Colonic mucosa (tissue), 4 donors: Measurements from ENCODE around the gene MMADHC. TPM values are rescaled to one million over a fixed set of nuclear protein-coding genes. Genes with fewer than 3 reads are reported as not detected.

Experiments
- DNase-seq: peaks from one replicate; pipeline ENCODE4 v3.0.0-alpha.2; 2020
- H3K27ac ChIP-seq: fragments of 200-600 bp; one replicate; pipeline ENCODE4 v1.8.0; 2021
- H3K27me3 ChIP-seq: fragments of 200-600 bp; one replicate; pipeline ENCODE4 v1.8.0; 2021
- H3K36me3 ChIP-seq: fragments of 200-600 bp; one replicate; pipeline ENCODE4 v1.8.0; 2021
- H3K4me1 ChIP-seq: fragments of 200-600 bp; one replicate; pipeline ENCODE4 v1.8.0; 2021; ENCODE audit warnings: mild to moderate bottlenecking
- H3K4me3 ChIP-seq: fragments of 200-600 bp; one replicate; pipeline ENCODE4 v1.8.0; 2021
- H3K9ac ChIP-seq, 2 donors: one replicate each; pipeline ENCODE4 v1.7.0; 2013; ENCODE audit warnings: control low read depth in 2 of 2, low read depth in 2 of 2, low read length in 2 of 2
- H3K9me3 ChIP-seq: fragments of 200-600 bp; one replicate; pipeline ENCODE4 v1.8.0; 2021
- intact Hi-C: fragments of 100-400 bp; cut with DNase I; formaldehyde crosslinking; loops from one replicate; pipeline ENCODE4 v1.14.1; 2022
- total RNA-seq, 2 donors: library from RNA; stranded (reverse); fragmentation: NEBNext Ultra II Directional in 1 of 2; extraction: Animal tissue kit (Norgen Biotek cat#: 25700) in 1 of 2; gene quantifications; one replicate each; pipeline ENCODE4 v1.2.1, GENCODE V29; 2021
- TF ChIP-seq, protein P1 (sequence below): fragments of 200-600 bp; IDR thresholded peaks from one replicate; pipeline ENCODE4 v1.8.0; 2022; ENCODE audit warnings: antibody characterized with exemption, mild to moderate bottlenecking
- donor health status: healthy.
- donor health status: DM: no; HTN: no; CAD: no.
- donor health status: DM: no; HTN: no; CAD: no.

MMADHC gene
- total RNA-seq, 2 donors from 2014 or later, result 110 to 127 TPM

DNA sequence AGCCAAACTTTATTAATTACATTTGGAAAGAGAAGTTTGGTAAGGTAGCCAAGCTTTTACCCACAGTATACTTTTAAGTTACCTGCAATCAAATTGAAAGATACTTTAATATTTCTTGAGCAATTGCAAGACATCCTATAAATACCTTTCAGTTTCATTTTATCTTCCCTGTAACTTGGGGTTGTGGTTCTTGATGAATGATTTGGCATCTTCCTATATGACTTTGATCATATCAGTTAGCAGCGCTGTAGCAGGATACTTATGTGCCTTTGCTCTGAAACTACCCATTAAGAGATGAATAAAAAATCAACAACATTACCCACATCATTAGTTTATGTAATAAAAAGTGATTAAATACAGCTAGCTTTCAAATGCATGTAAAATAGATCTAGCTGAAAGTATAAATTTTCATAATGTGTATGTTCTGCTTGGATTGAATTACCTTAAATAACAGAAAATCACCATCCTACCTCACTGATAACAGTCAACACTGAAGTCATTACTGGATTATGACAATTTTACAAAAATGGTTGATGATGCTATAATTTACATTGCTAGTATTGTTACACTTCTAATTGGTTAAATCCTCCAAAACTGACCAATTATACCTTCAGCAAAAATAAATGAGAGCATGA is 50.4 kb downstream of the MMADHC start:
- Histone ChIP-seq H3K9me3 (no peaks in the 10 kb centered on the region), H3K4me3 (no peak overlapping the region), H3K27me3 (no peaks in the 10 kb centered on the region), H3K9ac (no peak overlapping the region), H3K4me1 (no peaks in the 10 kb centered on the region), H3K36me3 (no peaks in the 10 kb centered on the region), H3K27ac (no peak overlapping the region)
- TF ChIP-seq, protein P1, sequence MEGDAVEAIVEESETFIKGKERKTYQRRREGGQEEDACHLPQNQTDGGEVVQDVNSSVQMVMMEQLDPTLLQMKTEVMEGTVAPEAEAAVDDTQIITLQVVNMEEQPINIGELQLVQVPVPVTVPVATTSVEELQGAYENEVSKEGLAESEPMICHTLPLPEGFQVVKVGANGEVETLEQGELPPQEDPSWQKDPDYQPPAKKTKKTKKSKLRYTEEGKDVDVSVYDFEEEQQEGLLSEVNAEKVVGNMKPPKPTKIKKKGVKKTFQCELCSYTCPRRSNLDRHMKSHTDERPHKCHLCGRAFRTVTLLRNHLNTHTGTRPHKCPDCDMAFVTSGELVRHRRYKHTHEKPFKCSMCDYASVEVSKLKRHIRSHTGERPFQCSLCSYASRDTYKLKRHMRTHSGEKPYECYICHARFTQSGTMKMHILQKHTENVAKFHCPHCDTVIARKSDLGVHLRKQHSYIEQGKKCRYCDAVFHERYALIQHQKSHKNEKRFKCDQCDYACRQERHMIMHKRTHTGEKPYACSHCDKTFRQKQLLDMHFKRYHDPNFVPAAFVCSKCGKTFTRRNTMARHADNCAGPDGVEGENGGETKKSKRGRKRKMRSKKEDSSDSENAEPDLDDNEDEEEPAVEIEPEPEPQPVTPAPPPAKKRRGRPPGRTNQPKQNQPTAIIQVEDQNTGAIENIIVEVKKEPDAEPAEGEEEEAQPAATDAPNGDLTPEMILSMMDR, result no peak
- intact Hi-C loops, result no loop called here
- DNase-seq, result no peak

DNA sequence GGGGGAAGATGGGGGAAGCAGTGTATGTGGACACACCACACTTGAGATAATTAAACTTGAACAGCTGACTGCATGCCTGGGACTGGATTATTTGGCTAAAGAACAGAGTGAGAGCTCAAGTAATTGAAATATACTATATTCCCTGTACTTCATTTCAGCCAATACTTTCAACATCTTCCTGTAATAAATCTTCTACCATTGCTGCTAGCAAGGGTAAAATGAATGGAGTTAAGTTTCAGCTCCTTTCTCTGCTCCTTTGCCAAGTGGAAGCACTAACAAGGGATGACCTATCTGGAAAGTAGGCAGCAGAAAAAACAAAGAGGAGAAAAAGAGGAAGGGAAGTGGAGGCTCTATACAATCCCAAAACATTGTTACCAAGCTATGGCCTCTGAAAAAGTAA is 50.9 kb downstream of the MMADHC start:
- Histone ChIP-seq H3K4me3 (no peak overlapping the region), H3K4me1 (no peaks in the 10 kb centered on the region), H3K9me3 (no peaks in the 10 kb centered on the region), H3K27ac (no peak overlapping the region), H3K27me3 (no peaks in the 10 kb centered on the region), H3K9ac (no peak overlapping the region), H3K36me3 (no peaks in the 10 kb centered on the region)
- TF ChIP-seq, protein P1, result no peak
- DNase-seq, result no peak
- intact Hi-C loops, result no loop called here

DNA sequence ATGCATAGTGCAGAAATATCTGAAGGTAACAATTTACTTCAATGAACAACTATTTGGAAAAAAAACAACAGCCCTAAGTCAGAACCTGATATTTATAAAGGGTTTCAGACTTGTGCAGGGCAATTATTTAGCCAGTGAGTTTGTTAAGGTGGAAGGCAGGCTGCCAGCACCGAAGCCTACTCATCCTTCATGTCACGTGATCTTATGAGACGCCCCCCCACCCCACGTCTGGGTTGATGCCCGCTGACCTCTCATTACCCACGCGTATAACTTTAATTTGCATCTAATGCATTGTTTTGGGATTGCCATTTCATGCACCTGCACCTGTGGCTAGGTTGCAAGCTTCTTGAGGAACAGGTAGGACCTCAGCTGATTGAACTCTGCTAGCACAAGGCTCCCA is 52.9 kb downstream of the MMADHC start:
- TF ChIP-seq, protein P1, result no peak
- H3K36me3 ChIP-seq, result no peaks in the 10 kb centered on the region
- H3K4me3 ChIP-seq, result no peak overlapping the region
- no peaks in the 10 kb centered on the region for H3K4me1 ChIP-seq
- H3K9ac ChIP-seq, result no peak overlapping the region
- no peak for DNase-seq
- no peaks in the 10 kb centered on the region for H3K27me3 ChIP-seq
- no peak overlapping the region for H3K27ac ChIP-seq
- intact Hi-C loops, result no loop called here
- no peaks in the 10 kb centered on the region for H3K9me3 ChIP-seq

DNA sequence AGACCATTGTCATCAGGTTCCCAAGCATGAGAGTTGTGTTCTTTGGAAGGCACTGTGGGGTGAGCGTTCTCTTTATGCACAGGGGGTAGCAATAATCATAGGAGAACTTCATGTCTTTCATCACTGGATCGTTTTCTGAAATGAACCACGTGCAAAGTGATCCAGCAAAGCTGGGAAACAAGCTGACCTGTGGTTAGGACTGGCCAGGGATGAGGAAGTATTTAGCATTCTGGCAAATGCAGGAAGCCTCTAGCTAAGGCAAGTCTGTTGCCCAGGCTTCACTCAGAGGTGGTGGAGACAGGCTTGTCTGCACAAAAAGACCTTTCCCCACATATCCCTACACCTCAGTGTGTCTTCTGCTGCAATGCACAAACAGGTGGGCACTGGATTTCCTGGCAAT is 58.6 kb downstream of the MMADHC start:
- Histone ChIP-seq H3K36me3 (no peaks in the 10 kb centered on the region), H3K9me3 (no peaks in the 10 kb centered on the region), H3K4me3 (no peak overlapping the region), H3K4me1 (no peaks in the 10 kb centered on the region), H3K27ac (no peak overlapping the region), H3K9ac (no peak overlapping the region), H3K27me3 (no peaks in the 10 kb centered on the region)
- no peak for DNase-seq
- intact Hi-C loops, result no loop called here
- TF ChIP-seq, protein P1, result no peak

DNA sequence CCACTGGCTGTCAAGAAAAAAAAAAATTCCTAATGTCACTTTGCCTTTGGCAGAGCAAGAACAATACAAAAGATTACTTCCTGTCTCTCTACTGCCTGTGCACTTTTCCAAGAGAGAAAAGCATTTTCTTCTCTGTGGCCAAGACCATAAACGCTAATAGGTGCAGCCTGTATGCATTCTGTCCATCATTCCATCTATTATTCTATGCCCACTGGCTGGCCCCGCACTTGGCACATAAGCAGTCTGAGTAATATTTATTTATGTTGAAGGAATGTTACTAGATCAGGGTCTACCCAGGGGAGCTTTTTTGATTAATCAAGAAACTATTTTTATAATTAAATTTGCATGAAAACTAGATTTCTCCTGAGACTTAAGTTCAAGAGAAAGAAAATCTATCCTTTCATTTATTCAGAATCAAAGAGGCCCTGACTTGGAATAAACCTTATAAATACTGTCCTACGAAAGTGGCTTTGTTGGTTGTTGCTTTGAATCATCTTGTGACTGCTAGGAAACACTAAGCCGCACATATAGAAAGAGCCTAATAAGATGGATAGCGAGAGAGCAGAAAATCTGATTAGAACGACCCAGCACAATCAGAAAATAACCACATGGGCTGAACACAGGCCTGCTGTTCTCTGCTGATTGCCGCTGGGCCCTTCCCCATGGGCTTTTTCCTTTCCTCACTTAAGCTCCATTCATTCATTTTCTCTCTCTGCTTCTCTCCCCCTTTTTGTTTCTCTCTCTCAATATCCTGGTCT is 59.4 kb downstream of the MMADHC start:
- DNase-seq, result no peak
- intact Hi-C loops, result no loop called here
- H3K27ac ChIP-seq, result no peak overlapping the region
- H3K36me3 ChIP-seq, result no peaks in the 10 kb centered on the region
- H3K4me1 ChIP-seq, result no peaks in the 10 kb centered on the region
- no peaks in the 10 kb centered on the region for H3K27me3 ChIP-seq
- H3K9ac ChIP-seq, result no peak overlapping the region
- TF ChIP-seq, protein P1, result no peak
- no peak overlapping the region for H3K4me3 ChIP-seq
- no peaks in the 10 kb centered on the region for H3K9me3 ChIP-seq
